GM11168 (cell line): ENCODE results near the gene FANCG.

Experiments used
- in situ Hi-C: fragments of 300-500 bp; cut with MboI; formaldehyde crosslinking; loops from one replicate; pipeline ENCODE4 v1.12.0; 2022; ENCODE audit warnings: low sequenced_read_pairs; ENCODE audit not compliant: unreplicated experiment

Gene FANCG

DNA sequence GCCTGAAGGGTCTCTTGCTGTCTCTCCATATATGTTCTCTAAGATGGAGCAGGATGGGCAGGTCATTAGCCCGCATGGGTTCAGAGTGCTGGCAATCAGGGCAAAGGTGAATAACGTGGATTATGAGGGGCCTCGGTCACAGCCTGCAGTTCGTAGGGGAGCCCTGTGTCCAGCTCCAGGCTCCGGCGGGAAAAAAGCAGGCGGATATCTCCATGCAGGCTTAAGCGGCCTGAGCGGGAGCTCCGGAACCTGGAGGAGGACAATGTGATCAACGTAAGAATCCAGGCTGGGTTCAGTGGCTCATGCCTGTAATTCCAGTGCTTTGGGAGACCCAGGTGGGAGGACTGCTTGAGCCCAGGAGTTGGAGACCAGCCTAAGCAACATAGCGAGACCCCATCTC, 25.4 kb upstream of the FANCG start:
- in situ Hi-C loops, result no loop called here

GRCh38 chr9:35104586-35104985, 24.8 kb upstream of the FANCG start:
- in situ Hi-C loops, result no loop called here

DNA sequence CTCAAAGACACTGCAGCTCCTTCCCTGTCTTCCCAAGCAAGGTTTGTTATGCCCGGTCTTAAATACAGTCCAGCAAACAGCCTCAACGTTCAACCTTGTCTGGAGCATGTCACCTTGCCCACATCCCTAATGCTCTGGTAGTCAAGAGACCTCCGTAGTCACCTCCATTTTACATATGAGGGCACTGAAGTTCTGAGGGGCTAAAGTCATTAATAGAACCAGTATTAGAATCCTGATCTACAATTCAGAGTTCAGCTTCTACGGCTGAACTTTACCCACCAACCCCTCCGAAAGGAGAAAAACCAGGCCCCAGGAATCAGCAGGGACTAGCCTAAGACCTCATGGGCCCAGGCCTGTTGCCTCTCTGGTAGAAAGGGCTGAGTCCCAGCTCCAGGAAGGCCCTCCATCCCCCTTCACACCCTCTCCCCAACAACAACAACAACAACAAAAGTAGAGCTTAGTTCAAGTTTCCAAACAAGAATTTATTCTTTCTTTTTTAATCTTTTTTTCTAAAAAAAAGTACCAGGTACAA, 24.0 kb upstream of the FANCG start:
- in situ Hi-C loops, result no loop called here

GRCh38 chr9:35102769-35103659, 23.3 kb upstream of the FANCG start, which contains the start of gene STOML2:
TSS of gene STOML2 (minus strand) at chr9:35103131. CDS start at chr9:35103094, 37 bp downstream.
- in situ Hi-C loops, result no loop called here

- in situ Hi-C loops, result no loop called here
These were observed 22.7 kb upstream of the FANCG start for GRCh38 chr9:35102465-35102768.

DNA sequence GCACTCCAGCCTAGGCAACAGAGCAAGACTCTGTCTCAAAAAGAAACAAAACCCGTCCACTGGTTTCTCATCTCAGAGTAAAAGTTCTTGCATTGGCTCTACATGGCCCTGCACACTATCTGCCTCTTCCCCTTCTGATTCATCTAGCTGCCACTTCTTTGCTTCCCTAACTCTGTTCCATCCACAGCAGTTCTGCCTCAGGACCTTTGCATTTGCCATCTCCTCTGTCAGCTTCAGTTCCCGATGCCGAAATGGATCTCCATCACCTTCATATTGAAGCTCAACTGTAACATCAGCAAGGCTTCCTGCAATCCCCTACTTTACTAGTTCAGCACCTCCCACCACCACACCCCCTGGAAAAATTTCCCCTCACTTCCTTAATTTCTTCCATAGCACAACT, 17.8 kb upstream of the FANCG start:
- in situ Hi-C loops, result no loop called here

GRCh38 chr9:35096035-35096849, 16.5 kb upstream of the FANCG start, which contains the start of gene PIGO:
TSS of gene PIGO (minus strand) at chr9:35096591. CDS start at chr9:35095565, 1,026 bp downstream.
- in situ Hi-C loops, result no loop called here

GRCh38 chr9:35091536-35091935, 11.8 kb upstream of the FANCG start:
- in situ Hi-C loops, result no loop called here

GRCh38 chr9:35089434-35089833, 9.7 kb upstream of the FANCG start:
- in situ Hi-C loops, result no loop called here

- in situ Hi-C loops, result no loop called here
These were observed 5.3 kb upstream of the FANCG start for GRCh38 chr9:35085078-35085477.

DNA sequence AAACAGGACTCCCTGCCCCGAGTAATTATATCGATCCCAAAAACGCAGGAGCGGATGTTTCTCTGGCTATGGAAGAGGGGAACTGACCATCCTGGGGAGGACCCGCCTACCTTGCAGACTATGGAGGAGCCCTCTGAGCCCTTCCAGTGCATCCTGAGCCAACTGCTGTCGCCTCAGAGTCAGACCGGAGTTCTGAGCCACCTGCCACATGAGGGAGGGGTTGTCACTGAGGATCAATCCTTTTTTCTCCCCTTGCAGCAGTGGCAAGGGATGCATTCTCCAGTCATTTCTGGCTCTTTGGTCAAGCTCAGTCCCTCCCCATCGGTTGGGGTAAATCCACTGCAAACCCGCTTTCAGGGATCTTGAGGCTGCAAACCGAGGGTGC, 709 bp downstream of the FANCG start:
- in situ Hi-C loops, result no loop called here

DNA sequence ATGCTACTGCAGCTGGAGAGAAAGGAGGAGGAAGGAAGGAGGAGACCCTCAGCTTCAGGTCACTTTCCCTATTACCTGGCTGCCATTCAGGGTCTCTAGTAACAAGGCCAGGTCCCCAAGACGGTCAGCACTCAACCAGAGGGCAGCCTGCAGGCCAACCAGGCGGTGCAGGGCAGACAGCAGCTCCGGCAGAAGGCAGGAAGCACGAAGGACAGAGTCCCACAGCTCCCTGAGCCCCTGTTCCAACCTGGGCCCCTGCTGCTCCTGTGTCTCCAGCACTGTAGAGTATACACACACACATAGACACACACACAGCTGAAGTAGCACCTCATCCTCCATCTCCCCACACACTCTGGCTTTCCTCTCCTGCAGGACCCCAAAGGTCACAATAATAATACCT, 1.7 kb downstream of the FANCG start:
- in situ Hi-C loops, result no loop called here

- in situ Hi-C loops, result no loop called here
These were observed 2.9 kb downstream of the FANCG start for GRCh38 chr9:35076848-35077247.

GRCh38 chr9:35075358-35075757, 4.4 kb downstream of the FANCG start:
- in situ Hi-C loops, result no loop called here

GRCh38 chr9:35074791-35075190, 5.0 kb downstream of the FANCG start:
- in situ Hi-C loops, result loop anchor here (25.0 kb wide), 1 partner anchor 663 kb away; the partner anchor contains the start of genes CREB3, GBA2, RGP1 and TLN1

DNA sequence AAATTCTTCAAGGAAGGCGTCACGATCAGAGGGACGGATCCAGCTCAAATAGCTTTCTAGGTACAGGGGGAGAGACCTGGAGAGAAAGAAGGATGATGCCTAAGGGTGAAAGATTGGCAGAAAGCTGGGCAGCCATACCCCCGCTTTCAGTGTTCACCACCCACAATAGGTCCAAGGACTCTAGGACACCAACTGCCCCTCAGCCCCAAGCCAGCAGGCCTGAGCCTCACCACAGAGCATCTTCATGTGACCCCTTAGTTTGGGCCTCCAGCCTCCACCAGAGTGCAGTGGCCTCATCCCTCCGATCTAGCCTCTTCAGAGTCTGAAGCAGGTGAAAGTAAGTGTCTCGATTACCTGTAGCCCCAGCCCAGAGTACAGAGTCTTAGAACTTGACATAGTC, 5.6 kb downstream of the FANCG start:
- in situ Hi-C loops, result loop anchor here (25.0 kb wide), 1 partner anchor 663 kb away; the partner anchor contains the start of genes CREB3, GBA2, RGP1 and TLN1

DNA sequence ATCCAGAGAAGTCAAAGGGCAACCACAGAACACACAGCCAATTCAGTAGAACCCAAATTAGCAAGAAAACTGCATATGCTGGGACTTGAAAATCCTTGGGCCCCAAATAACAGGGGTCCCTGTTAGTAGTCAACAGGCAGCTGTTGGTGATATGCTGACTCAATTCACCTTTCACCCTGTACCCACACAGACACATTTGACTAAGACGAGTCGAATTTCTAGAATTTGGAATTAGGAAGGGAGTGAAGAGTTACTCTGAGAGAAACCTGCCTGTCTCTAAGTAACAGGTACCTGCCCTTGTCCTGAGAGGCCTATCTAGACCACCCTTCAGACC, 6.5 kb downstream of the FANCG start:
- in situ Hi-C loops, result loop anchor here (25.0 kb wide), 1 partner anchor 664 kb away; the partner anchor contains the start of genes CREB3, GBA2, RGP1 and TLN1

- in situ Hi-C loops, result loop anchor here (25.0 kb wide), 1 partner anchor 665 kb away; the partner anchor contains the start of genes CREB3, GBA2, RGP1 and TLN1
These were observed 7.1 kb downstream of the FANCG start, which contains the start of gene VCP for GRCh38 chr9:35072461-35073278. TSS of gene VCP (minus strand) at chr9:35072625. CDS start at chr9:35072353, 272 bp downstream.

DNA sequence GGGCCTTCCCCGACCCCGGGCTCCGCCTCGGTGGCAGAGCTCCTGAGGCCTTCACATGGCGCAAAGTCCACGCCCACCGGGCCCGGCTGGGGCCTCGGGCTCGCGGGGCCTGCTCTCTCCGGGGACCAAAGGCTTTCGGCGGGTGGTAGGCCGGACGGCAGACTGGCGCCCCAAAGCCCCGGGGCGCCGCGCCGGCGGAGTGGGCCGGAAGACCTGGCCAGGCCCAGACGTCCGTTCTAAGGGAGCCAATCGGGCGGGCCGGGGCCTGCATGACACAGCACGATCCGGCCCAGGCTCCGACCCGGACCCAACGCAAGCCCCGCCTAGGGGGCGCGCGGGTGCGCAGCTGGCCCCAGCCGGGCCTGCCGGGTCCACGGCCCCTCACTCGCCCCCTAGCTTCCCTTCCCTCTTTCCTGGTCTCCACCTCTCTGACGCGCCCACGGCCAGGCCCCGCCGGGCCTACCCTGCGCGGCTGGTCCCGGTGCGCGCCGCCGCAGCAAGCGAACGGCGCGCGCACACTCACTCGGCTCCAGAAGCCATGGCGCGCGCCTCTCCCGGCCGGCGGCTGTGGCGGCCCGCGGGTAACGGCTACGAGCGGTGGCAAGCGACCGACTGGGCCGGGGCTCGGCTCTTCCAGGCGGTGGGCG, 7.8 kb downstream of the FANCG start:
- in situ Hi-C loops, result loop anchor here (25.0 kb wide), 1 partner anchor 665 kb away; the partner anchor contains the start of genes CREB3, GBA2, RGP1 and TLN1
